Astrocyte (in vitro differentiated cells and primary cell): ENCODE data around the gene TSEN2. TPM values are rescaled to one million over a fixed set of nuclear protein-coding genes. Genes with fewer than 3 reads are reported as not detected.

Experiments
- DNase-seq: peaks from one replicate; pipeline ENCODE4 v3.0.0-alpha.2; 2010; ENCODE audit warnings: low read depth
- FAIRE-seq: peaks from 2 replicates; lab custom pipeline; 2011; peaks lifted over from hg19 to GRCh38; lab: Jason Lieb, UNC
- H2AFZ ChIP-seq: 2 replicates; pipeline ENCODE4 v1.6.0; 2012; ENCODE audit warnings: low read depth, low read length, inconsistent platforms
- H3K27ac ChIP-seq: 2 replicates; pipeline ENCODE4 v1.5.1; 2011; ENCODE audit warnings: low read depth, low read length, inconsistent platforms
- H3K27me3 ChIP-seq: 2 replicates; pipeline ENCODE4 v1.6.0; 2011; ENCODE audit warnings: low read length, inconsistent platforms; ENCODE audit not compliant: insufficient read depth
- H3K36me3 ChIP-seq: 2 replicates; pipeline ENCODE4 v1.5.1; 2011; ENCODE audit warnings: low read length, inconsistent platforms; ENCODE audit not compliant: insufficient read depth
- H3K4me1 ChIP-seq: 2 replicates; pipeline ENCODE4 v1.5.1; 2011; ENCODE audit warnings: low read length, inconsistent platforms; ENCODE audit not compliant: insufficient read depth
- H3K4me2 ChIP-seq: 2 replicates; pipeline ENCODE4 v1.6.0; 2012; ENCODE audit warnings: low read length, inconsistent platforms
- H3K4me3 ChIP-seq: 2 replicates; pipeline ENCODE4 v1.5.1; 2011; ENCODE audit warnings: low read depth, mild to moderate bottlenecking, low read length, inconsistent platforms; ENCODE audit not compliant: insufficient read depth
- H3K79me2 ChIP-seq: 2 replicates; pipeline ENCODE4 v1.6.0; 2012; ENCODE audit warnings: mild to moderate bottlenecking, low read length, inconsistent platforms; ENCODE audit not compliant: insufficient read depth
- H3K9ac ChIP-seq: 2 replicates; pipeline ENCODE4 v1.6.0; 2012; ENCODE audit warnings: mild to moderate bottlenecking, low read length, inconsistent platforms
- H3K9me3 ChIP-seq: 2 replicates; pipeline ENCODE4 v1.5.1; 2012; ENCODE audit warnings: low read depth, mild to moderate bottlenecking, low read length, inconsistent platforms; ENCODE audit not compliant: insufficient read depth
- H4K20me1 ChIP-seq: 2 replicates; pipeline ENCODE4 v1.6.0; 2012; ENCODE audit warnings: low read length, inconsistent platforms; ENCODE audit not compliant: insufficient read depth
- H3K27ac Mint-ChIP-seq: one replicate; pipeline ENCODE4 v1.8.0; 2021; ENCODE audit warnings: mild to moderate bottlenecking, mixed read lengths; ENCODE audit not compliant: unreplicated experiment
- H3K27me3 Mint-ChIP-seq: one replicate; pipeline ENCODE4 v1.8.0; 2021; ENCODE audit warnings: low read depth, mixed read lengths; ENCODE audit not compliant: unreplicated experiment
- H3K36me3 Mint-ChIP-seq: one replicate; pipeline ENCODE4 v1.8.0; 2021; ENCODE audit warnings: low read depth, mixed read lengths; ENCODE audit not compliant: unreplicated experiment
- H3K4me1 Mint-ChIP-seq: one replicate; pipeline ENCODE4 v1.8.0; 2021; ENCODE audit warnings: low read depth, mixed read lengths; ENCODE audit not compliant: unreplicated experiment
- H3K4me3 Mint-ChIP-seq: one replicate; pipeline ENCODE4 v1.8.0; 2021; ENCODE audit warnings: mild to moderate bottlenecking, moderate library complexity, mixed read lengths; ENCODE audit not compliant: unreplicated experiment
- H3K9me3 Mint-ChIP-seq: one replicate; pipeline ENCODE4 v1.8.0; 2021; ENCODE audit warnings: mild to moderate bottlenecking, mixed read lengths; ENCODE audit not compliant: unreplicated experiment
- CTCF ChIP-seq: IDR thresholded peaks from 2 replicates; pipeline ENCODE4 v1.5.1; 2011; ENCODE audit warnings: low read depth, mild to moderate bottlenecking, inconsistent platforms, low read length, moderate library complexity; ENCODE audit not compliant: insufficient read depth
- EZH2 ChIP-seq: IDR thresholded peaks from 2 replicates; pipeline ENCODE4 v1.6.1; 2012; ENCODE audit warnings: mild to moderate bottlenecking, low read length, inconsistent platforms; ENCODE audit not compliant: insufficient read depth
- total RNA-seq: library from RNA; stranded (reverse); gene quantifications from 2 replicates; pipeline ENCODE4 v1.2.1, GENCODE V29; 2021

The TSEN2 gene
- total RNA-seq, 1 donor from 2014 or later, result 9.7 TPM

- Mint-ChIP-seq H3K27ac (no peak overlapping the region), H3K4me3 (no peak overlapping the region), H3K27me3 (peaks cover 45% of the 10 kb centered on the region), H3K36me3 (no peaks in the 10 kb centered on the region), H3K4me1 (peaks cover 15% of the 10 kb centered on the region), H3K9me3 (peaks cover 2% of the 10 kb centered on the region)
- no peaks in the 10 kb centered on the region for H3K36me3 ChIP-seq
- no peaks in the 10 kb centered on the region for H3K27me3 ChIP-seq
- H4K20me1 ChIP-seq, result no peaks in the 10 kb centered on the region
- TF ChIP-seq CTCF (no peak), EZH2 (no peak)
- peak overlapping the region; percentile 39 for H3K9ac ChIP-seq
- peak overlapping the region; percentile 43 for H3K27ac ChIP-seq
- FAIRE-seq, result no peak
- H3K9me3 ChIP-seq, result no peaks in the 10 kb centered on the region
- peaks cover 43% of the 10 kb centered on the region for H3K4me1 ChIP-seq
- H3K79me2 ChIP-seq, result no peaks in the 10 kb centered on the region
- peak; percentile 44 for DNase-seq
- H2AFZ ChIP-seq, result peak overlapping the region; percentile 62
- peak overlapping the region; percentile 72 for H3K4me2 ChIP-seq
- H3K4me3 ChIP-seq, result no peak overlapping the region
Measured at GRCh38 chr3:12444582-12445471, 39.5 kb upstream of the TSEN2 start.

- peaks cover 40% of the 10 kb centered on the region for H3K4me1 ChIP-seq
- no peaks in the 10 kb centered on the region for H3K79me2 ChIP-seq
- Mint-ChIP-seq H3K36me3 (no peaks in the 10 kb centered on the region), H3K27ac (no peak overlapping the region), H3K4me3 (no peak overlapping the region), H3K4me1 (peaks cover 15% of the 10 kb centered on the region), H3K9me3 (peaks cover 4% of the 10 kb centered on the region), H3K27me3 (peaks cover 45% of the 10 kb centered on the region)
- H3K27me3 ChIP-seq, result no peaks in the 10 kb centered on the region
- H3K9ac ChIP-seq, result peak overlapping the region; percentile 39
- TF ChIP-seq EZH2 (no peak), CTCF (no peak)
- H4K20me1 ChIP-seq, result no peaks in the 10 kb centered on the region
- H3K36me3 ChIP-seq, result no peaks in the 10 kb centered on the region
- no peaks in the 10 kb centered on the region for H3K9me3 ChIP-seq
- peak overlapping the region; percentile 72 for H3K4me2 ChIP-seq
- FAIRE-seq (no peak), DNase-seq (no peak)
- peak overlapping the region; percentile 43 for H3K27ac ChIP-seq
- no peak overlapping the region for H3K4me3 ChIP-seq
- H2AFZ ChIP-seq, result no peak overlapping the region
Measured at GRCh38 chr3:12445523-12446240, 38.6 kb upstream of the TSEN2 start.
